Thyroid gland (tissue), 4 donors: Measurements from ENCODE around the gene CHRNB1. TPM values are rescaled to one million over a fixed set of nuclear protein-coding genes. Genes with fewer than 3 reads are reported as not detected.

ENCODE experiments used
- DNase-seq, 2 donors: peaks; one replicate each; pipeline ENCODE4 v3.0.0-alpha.2; 2019
- H3K27ac ChIP-seq, 3 donors: fragments of 200-600 bp; sonication (generic); 1 replicate in 2 of 3; 2 replicates in 1 of 3; pipeline ENCODE4 v1.5.1; 2016 to 2019; ENCODE audit warnings: mild to moderate bottlenecking in 1 of 3, moderate library complexity in 1 of 3
- H3K27me3 ChIP-seq: fragments of 200-600 bp; sonication (generic); one replicate; pipeline ENCODE4 v1.5.1; 2019
- H3K36me3 ChIP-seq, 2 donors: fragments of 200-600 bp; sonication (generic); one replicate each; pipeline ENCODE4 v1.5.1; 2016 to 2019
- H3K4me1 ChIP-seq, 2 donors: fragments of 200-600 bp; sonication (generic); one replicate each; pipeline ENCODE4 v1.5.1; 2017 to 2019
- H3K4me3 ChIP-seq, 3 donors: fragments of 200-600 bp; sonication (generic); replicated peaks in 1 of 3; 1 replicate in 2 of 3; 2 replicates in 1 of 3; pipeline ENCODE4 v1.5.1; 2016; ENCODE audit warnings: mild to moderate bottlenecking in 1 of 3
- H3K9me3 ChIP-seq: fragments of 200-600 bp; sonication (generic); one replicate; pipeline ENCODE4 v1.5.1; 2017
- CTCF ChIP-seq, 6 experiments: fragments of 200-600 bp in 3 of 6; fragments of 450-650 bp in 3 of 6; sonication (generic) in 3 of 6; IDR thresholded peaks; one replicate each; pipeline ENCODE4 v1.5.1; 2016 to 2019; ENCODE audit warnings: antibody characterized with exemption in 6 of 6, mild to moderate bottlenecking in 2 of 6, inconsistent platforms in 1 of 6, moderate library complexity in 1 of 6
- POLR2A ChIP-seq, 2 donors: fragments of 450-650 bp; IDR thresholded peaks; one replicate each; pipeline ENCODE4 v1.6.1; 2017; ENCODE audit warnings: antibody characterized with exemption in 2 of 2, mild to moderate bottlenecking in 2 of 2, moderate library complexity in 1 of 2
- WGBS, 2 donors: methylation state at CpG; one replicate each; pipeline ENCODE4 v1.1.5; 2017; 5-methylcytosine and 5-hydroxymethylcytosine counted together
- intact Hi-C: fragments of 100-400 bp; cut with DNase I; formaldehyde crosslinking; loops from one replicate; pipeline ENCODE4 v1.15.1; 2023
- total RNA-seq, 4 donors: library from RNA; depleted of rRNA; stranded (reverse); fragments of >200 nt; gene quantifications; one replicate each; pipeline ENCODE4 v1.2.3, GENCODE V29; 2016

The CHRNB1 gene
- total RNA-seq, 4 donors from 2014 or later = 13.4 to 29.2 (median 19.8) TPM

GRCh38 chr17:7403727-7403976, 41.2 kb upstream of the CHRNB1 start:
- peak overlapping the region in 2 of 3 donors; percentile 59 to 64 for H3K4me3 ChIP-seq
- DNase-seq = no peak
- H3K4me1 ChIP-seq = peaks cover 9 to 19% of the 10 kb centered on the region in 2 donors
- no peaks in the 10 kb centered on the region for H3K9me3 ChIP-seq
- intact Hi-C loops = no loop called here
- TF ChIP-seq POLR2A (IDR thresholded peaks at IDR 0.05) = no peak
- TF ChIP-seq CTCF (IDR thresholded peaks at IDR 0.05) = no peak
- H3K27me3 ChIP-seq = no peaks in the 10 kb centered on the region
- no peaks in the 10 kb centered on the region for H3K36me3 ChIP-seq
- H3K27ac ChIP-seq = peak overlapping the region; percentile 81 to 84 (median 81)
- 0% methylated on average over 4 to 11 of the region's 13 CpGs for WGBS, 2 donors

GRCh38 chr17:7403977-7404736, 40.7 kb upstream of the CHRNB1 start, which contains the start of gene TMEM256:
Gene TMEM256 (minus strand): TSS chr17:7404097. CDS start chr17:7404084, 13 bp downstream.
- Histone ChIP-seq H3K36me3 (no peaks in the 10 kb centered on the region), H3K9me3 (no peaks in the 10 kb centered on the region), H3K27me3 (no peaks in the 10 kb centered on the region), H3K27ac (peak within 1 kb of the TSS; percentile 81 to 84 (median 81)), H3K4me1 (peaks cover 9 to 19% of the 10 kb centered on the region in 2 donors), H3K4me3 (peak within 1 kb of the TSS; percentile 47 to 64 (median 59))
- WGBS, 2 donors = 0 to 1% methylated on average over 29 to 31 of the region's 49 CpGs
- peak; percentile 99 for DNase-seq
- intact Hi-C loops = no loop called here
- TF ChIP-seq CTCF (IDR thresholded peaks at IDR 0.05) = no peak
- TF ChIP-seq POLR2A (IDR thresholded peaks at IDR 0.05) = peak; percentile 79 to 99

- 1% methylated on average over 12 to 26 of the region's 65 CpGs for WGBS, 2 donors
- Histone ChIP-seq H3K27me3 (no peaks in the 10 kb centered on the region), H3K4me3 (peak overlapping the region; percentile 42 to 57 (median 47)), H3K4me1 (peaks cover 9 to 19% of the 10 kb centered on the region in 2 donors), H3K36me3 (no peaks in the 10 kb centered on the region), H3K9me3 (no peaks in the 10 kb centered on the region), H3K27ac (peak overlapping the region; percentile 55 to 84 (median 81))
- TF ChIP-seq POLR2A (IDR thresholded peaks at IDR 0.05) = no peak
- intact Hi-C loops = no loop called here
- DNase-seq = peak; percentile 35 to 41
Measured at GRCh38 chr17:7404737-7405349, 40.0 kb upstream of the CHRNB1 start.

- peak overlapping the region in 2 of 3 donors; percentile 42 to 57 for H3K4me3 ChIP-seq
- H3K36me3 ChIP-seq = no peaks in the 10 kb centered on the region
- intact Hi-C loops = no loop called here
- DNase-seq = no peak
- 23 to 24% methylated on average over 19 to 22 of the region's 38 CpGs for WGBS, 2 donors
- no peaks in the 10 kb centered on the region for H3K9me3 ChIP-seq
- H3K27me3 ChIP-seq = no peaks in the 10 kb centered on the region
- H3K4me1 ChIP-seq = peaks cover 9 to 19% of the 10 kb centered on the region in 2 donors
- peak overlapping the region; percentile 55 to 84 (median 81) for H3K27ac ChIP-seq
- no peak for TF ChIP-seq CTCF (IDR thresholded peaks at IDR 0.05)
- no peak for TF ChIP-seq POLR2A (IDR thresholded peaks at IDR 0.05)
Measured at GRCh38 chr17:7405350-7406234, 39.3 kb upstream of the CHRNB1 start.

GRCh38 chr17:7406235-7406825, 38.5 kb upstream of the CHRNB1 start:
- Histone ChIP-seq H3K4me3 (no peak overlapping the region), H3K36me3 (no peaks in the 10 kb centered on the region), H3K27me3 (no peaks in the 10 kb centered on the region), H3K4me1 (peaks cover 9 to 19% of the 10 kb centered on the region in 2 donors), H3K27ac (peak overlapping the region in 1 of 3 donors; percentile 81), H3K9me3 (no peaks in the 10 kb centered on the region)
- intact Hi-C loops = no loop called here
- 35 to 64% methylated on average over 4 to 7 of the region's 12 CpGs for WGBS, 2 donors
- DNase-seq = no peak
- TF ChIP-seq CTCF (IDR thresholded peaks at IDR 0.05) = no peak
